GM19240 (cell line): Measurements from ENCODE around the gene FNDC3A.
"Not testable (repeated sequence)": the region's sequence is repeated elsewhere in the genome, so short reads cannot be mapped to it uniquely, and the experiment has no call there.

Experiments used
- DNase-seq: peaks from one replicate; pipeline ENCODE4 v3.0.0; 2011; ENCODE audit warnings: low spot score; ENCODE audit not compliant: insufficient read length

Gene FNDC3A

GRCh38 chr13:48977286-48977625 lies 1.5 kb downstream of the FNDC3A start:
- no peak for DNase-seq

- DNase-seq, result no peak
These were observed 2.3 kb downstream of the FNDC3A start for GRCh38 chr13:48977973-48978372.

- DNase-seq, result no peak
These were observed 3.4 kb downstream of the FNDC3A start for GRCh38 chr13:48978942-48979601.

DNA sequence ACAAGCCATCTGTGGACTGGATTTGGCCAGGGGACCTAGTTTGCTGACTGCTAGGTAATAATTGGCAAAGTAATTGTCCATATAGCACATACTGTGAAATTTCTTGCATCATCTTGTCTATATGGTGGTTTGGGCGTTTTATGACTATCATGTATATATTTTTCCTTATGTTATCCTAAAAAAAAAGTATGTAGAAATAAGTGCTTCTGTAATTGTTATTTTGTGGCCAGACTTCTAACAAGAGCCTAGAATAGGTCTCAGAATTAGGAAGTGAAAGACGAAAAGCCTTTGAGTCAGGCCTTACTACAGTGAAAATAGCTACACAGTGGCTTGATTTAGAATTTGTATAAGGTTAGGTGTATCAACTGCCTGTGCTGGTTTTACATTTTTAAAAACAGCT lies 4.2 kb downstream of the FNDC3A start:
- no peak for DNase-seq

DNA sequence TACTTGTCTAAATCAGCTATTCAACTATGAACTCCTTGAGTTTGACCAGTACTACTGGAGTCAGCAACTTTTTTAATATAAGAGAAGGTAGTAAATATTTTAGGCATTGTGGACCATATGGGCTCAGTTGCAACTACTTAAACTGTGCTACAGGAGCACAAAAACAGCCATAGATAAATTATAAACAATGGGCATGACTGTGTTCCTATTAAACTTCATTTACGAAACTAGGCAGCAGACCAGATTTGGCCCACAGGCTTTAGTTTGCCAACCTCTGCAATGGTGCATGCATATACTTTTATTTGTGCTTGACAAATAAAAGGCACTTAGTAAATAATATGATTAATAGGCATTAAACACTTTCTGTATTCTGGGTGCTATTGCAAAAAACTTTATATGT lies 7.6 kb downstream of the FNDC3A start:
- no peak for DNase-seq

DNA sequence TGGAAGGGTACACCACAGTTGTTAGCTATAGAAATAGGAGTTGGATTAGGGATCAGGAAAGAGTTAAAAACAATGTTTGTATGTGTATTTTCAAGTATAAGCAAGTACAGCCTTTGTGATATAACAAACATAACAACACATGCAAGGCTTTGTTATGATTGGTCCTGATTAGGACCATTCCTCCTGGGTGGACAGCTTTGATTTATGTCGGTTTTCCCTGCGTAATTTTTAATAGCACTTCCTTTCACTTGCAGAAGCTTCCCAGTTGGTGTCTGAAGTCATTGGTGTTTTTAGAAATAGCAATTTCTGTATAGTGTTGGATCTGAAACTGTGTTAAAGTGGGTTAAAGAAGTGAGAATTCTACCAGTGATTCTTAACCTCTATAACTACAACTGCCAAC lies 10.0 kb downstream of the FNDC3A start:
- DNase-seq, result no peak

- no peak for DNase-seq
These were observed 15.2 kb downstream of the FNDC3A start for GRCh38 chr13:48990900-48991299.

- DNase-seq, result no peak
These were observed 17.4 kb downstream of the FNDC3A start for GRCh38 chr13:48993150-48993549.

DNA sequence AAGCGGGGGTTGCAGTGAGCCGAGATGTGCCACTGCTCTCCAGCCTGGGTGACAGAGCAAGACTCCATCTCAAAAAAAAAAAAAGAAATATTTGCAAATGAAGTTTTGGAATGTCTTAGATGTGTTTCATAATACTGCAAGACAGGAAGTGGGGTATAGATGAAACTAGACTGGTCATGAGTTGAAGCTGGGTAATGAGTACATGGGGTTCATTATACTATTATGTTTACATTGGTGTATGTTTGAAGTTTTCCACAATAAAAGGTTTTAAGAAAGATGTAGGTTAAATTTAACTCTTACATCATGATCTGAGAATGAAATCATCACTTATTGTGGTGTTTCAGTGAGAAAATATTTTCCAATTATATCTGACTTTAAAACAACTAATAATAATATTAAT lies 19.0 kb downstream of the FNDC3A start:
- DNase-seq, result no peak

GRCh38 chr13:48998641-48999292 lies 23.1 kb downstream of the FNDC3A start:
- no peak for DNase-seq

DNA sequence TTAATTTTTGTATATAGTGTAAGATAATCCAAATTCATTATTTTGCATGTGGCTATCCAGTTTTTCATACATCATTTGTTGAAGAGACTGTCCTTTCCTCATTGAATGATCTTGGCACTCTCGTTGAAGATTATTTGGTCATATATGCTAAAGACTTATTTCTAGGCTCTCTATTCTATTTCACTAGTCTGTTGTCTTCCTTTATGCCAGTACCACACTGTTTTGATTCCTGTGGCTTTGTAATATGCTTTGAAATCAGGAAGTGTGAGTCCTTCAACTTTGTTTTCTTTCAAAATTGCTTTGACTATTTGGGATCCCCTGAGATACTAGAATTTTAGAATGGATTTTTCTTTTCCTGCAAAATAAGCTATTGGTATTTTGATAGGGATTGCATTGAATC lies 24.5 kb downstream of the FNDC3A start:
- DNase-seq, result no peak

- not testable (repeated sequence) for DNase-seq
These were observed 43.4 kb downstream of the FNDC3A start for GRCh38 chr13:49018986-49019635.

GRCh38 chr13:49020328-49020727 lies 44.6 kb downstream of the FNDC3A start:
- no peak for DNase-seq

DNA sequence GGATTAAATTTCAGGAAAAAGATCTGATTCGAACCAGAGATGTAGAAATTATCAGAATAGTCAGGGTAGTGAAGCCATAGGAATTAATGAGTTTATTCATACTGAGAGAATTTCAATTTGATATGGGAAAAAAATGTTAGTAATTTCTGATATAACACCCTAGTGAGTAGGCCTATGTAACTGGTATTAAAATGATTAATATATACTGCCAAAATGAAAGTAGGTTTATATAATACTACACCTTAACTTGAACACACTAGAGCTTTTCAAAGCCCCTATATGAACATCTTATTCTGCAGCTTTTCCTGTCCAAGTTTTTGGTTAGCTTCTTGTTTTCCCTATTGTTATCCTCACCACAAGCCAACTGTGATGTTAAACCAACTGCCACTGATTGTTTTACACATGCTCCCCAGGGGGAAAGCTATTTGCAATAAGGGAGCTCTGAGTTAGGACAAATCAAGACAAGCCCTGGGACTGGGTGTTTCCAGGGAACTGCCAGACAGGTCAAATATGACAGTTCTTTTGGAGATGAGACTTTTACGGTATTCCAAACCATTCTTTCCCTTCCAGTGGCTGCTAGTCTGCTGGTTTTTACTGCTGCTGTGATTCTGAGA lies 45.3 kb downstream of the FNDC3A start:
- DNase-seq, result no peak

DNA sequence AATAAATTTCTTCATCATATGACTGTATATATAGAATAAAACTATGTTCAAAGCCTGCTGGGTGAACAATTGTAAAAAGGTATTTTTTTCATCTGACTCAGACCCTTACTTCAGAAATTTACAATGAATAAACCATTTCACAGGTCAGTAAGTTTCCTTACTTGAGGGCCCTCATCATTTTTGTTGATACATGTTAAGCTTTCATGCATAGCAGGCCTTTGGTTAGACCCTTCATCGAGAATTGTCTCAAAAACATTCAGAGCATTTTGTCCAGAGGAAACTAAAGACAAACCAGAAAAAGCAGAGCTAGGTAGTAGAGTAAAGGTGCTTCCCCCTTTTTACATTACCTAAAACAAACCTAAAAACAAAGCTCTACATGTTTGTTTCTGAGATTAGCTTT lies 46.2 kb downstream of the FNDC3A start:
- no peak for DNase-seq

GRCh38 chr13:49022472-49023144 lies 46.9 kb downstream of the FNDC3A start:
- no peak for DNase-seq

- DNase-seq, result no peak
These were observed 47.7 kb downstream of the FNDC3A start for GRCh38 chr13:49023431-49023830.

DNA sequence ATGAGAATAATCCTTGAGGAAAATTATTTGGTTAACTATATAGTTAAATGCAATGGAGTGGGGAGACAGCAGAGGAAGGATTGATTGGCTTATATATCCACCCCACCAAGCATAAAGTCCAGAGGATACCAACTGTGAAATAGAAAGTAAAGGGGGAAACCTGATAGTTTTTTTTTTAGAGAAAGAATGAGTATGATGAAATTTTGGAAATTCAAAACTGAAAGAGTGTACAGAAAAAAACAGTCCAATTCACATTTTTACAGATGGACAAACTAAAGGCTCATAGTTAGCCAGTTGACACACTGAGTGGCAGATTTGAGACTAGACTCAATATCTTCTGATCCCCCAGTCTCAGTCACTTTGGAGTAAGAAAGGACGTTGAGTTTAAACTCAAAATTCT lies 51.1 kb downstream of the FNDC3A start:
- DNase-seq, result no peak

GRCh38 chr13:49029570-49029969 lies 53.9 kb downstream of the FNDC3A start:
- DNase-seq, result no peak

DNA sequence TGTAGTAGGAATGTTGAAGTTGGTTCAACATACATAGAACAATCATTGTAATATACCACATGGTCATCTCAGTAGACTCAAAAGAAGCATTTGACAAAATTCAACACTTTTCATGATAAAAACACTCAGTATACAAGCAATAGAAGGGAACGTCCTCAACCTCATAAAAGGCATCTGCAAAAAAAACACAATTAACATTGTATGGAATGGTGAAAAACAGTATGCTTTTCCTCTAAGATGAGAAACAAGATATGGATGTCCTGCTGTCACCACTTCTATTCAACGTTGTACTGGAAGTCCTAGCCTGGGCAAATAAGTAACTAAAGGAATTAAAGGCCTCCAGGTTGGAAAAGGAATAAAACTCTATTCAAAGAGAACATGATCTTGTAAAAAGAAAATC lies 54.5 kb downstream of the FNDC3A start:
- no peak for DNase-seq

DNA sequence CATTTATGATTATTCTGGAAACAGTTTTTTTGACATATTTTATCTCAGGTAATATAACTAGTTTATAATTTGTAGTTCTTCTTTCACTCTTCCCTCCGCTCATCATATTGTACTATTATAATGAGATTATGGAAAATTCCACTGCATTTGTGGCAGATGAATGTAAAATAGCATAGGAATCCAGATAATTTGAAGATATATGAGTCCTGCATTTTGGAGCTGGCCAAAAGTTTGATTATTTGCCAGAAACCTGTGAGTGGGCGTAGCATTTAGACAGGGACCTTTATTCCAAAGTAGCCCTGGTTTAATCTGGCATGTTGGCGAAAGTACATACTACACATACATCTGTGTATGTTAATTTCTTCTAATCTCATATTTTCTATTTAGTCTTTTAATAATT lies 65.2 kb downstream of the FNDC3A start:
- no peak for DNase-seq

- DNase-seq, result no peak
These were observed 66.8 kb downstream of the FNDC3A start for GRCh38 chr13:49042476-49042875.
